SK-N-SH (cell line): ENCODE results near the gene SLAMF9. TPM values are rescaled to one million over a fixed set of nuclear protein-coding genes. Genes with fewer than 3 reads are reported as not detected.
"Not testable (repeated sequence)": the region's sequence is repeated elsewhere in the genome, so short reads cannot be mapped to it uniquely, and the experiment has no call there.

ENCODE experiments used
- CTCF ChIA-PET: fragments of 300-600, 350-600 bp; formaldehyde crosslinking; extraction: SDS; loops from one replicate; lab custom pipeline; 2021; lab: Yijun Ruan, JAX
- POLR2A ChIA-PET: fragments of 350-600 bp; sonication (Branson Sonifier 250); formaldehyde crosslinking; extraction: SDS; loops from one replicate; lab custom pipeline; 2020; ENCODE audit warnings: antibody characterized with exemption, inconsistent platforms; lab: Yijun Ruan, JAX
- DNase-seq: peaks from one replicate; pipeline ENCODE4 v3.0.0; 2012
- H2AFZ ChIP-seq: fragments of 200-600 bp; sonication (generic); 2 replicates; pipeline ENCODE4 v1.8.1; 2016; ENCODE audit warnings: antibody characterized with exemption, mild to moderate bottlenecking, low read depth
- H3F3A ChIP-seq: fragments of 200-600 bp; sonication (generic); replicated peaks from 2 replicates; pipeline ENCODE3; 2016; ENCODE audit warnings: antibody characterized with exemption, mild to moderate bottlenecking; ENCODE audit not compliant: insufficient read depth
- H3K27ac ChIP-seq, 2 experiments: fragments of 200-500 bp in 1 of 2; fragments of 200-600 bp in 1 of 2; sonication (Bioruptor generic) in 1 of 2; sonication (generic), shearing (Covaris generic) in 1 of 2; 2 replicates each; pipeline versions ENCODE4 v1.5.1 to v1.6.1; 2014 to 2016; ENCODE audit warnings: low read depth in 2 of 2, inconsistent platforms in 1 of 2, low read length in 1 of 2, mild to moderate bottlenecking in 1 of 2, mixed read lengths in 1 of 2
- H3K27me3 ChIP-seq: fragments of 200-600 bp; sonication (generic), shearing (Covaris generic); 2 replicates; pipeline ENCODE4 v1.6.1; 2016; ENCODE audit warnings: mixed run types; ENCODE audit not compliant: insufficient read depth
- H3K36me3 ChIP-seq, 2 experiments: fragments of 200-500 bp in 1 of 2; fragments of 200-600 bp in 1 of 2; sonication (Bioruptor generic) in 1 of 2; sonication (generic) in 1 of 2; replicated peaks in 1 of 2; 2 replicates each; pipeline versions ENCODE3 to v1.5.1; 2014 to 2016; ENCODE audit warnings: low read length in 1 of 2, mild to moderate bottlenecking in 1 of 2; ENCODE audit not compliant: insufficient read depth in 2 of 2, control insufficient read depth in 1 of 2
- H3K4me1 ChIP-seq, 2 experiments: fragments of 200-500 bp in 1 of 2; fragments of 200-600 bp in 1 of 2; sonication (Bioruptor generic) in 1 of 2; sonication (generic), shearing (Covaris generic) in 1 of 2; 2 replicates each; pipeline versions ENCODE4 v1.5.1 to v1.6.1; 2014 to 2016; ENCODE audit warnings: low read depth in 1 of 2, low read length in 1 of 2, mixed run types in 1 of 2; ENCODE audit not compliant: insufficient read depth in 2 of 2, control insufficient read depth in 1 of 2
- H3K4me2 ChIP-seq: fragments of 200-600 bp; sonication (generic), shearing (Covaris generic); 2 replicates; pipeline ENCODE4 v1.6.1; 2017; ENCODE audit warnings: mixed run types
- H3K4me3 ChIP-seq, 2 experiments: fragments of 200-500 bp in 1 of 2; fragments of 200-600 bp in 1 of 2; sonication (Bioruptor generic) in 1 of 2; sonication (generic), shearing (Covaris generic) in 1 of 2; 2 replicates each; pipeline versions ENCODE4 v1.5.1 to v1.8.1; 2014 to 2016; ENCODE audit warnings: low read depth in 2 of 2, inconsistent platforms in 1 of 2, low read length in 1 of 2, mild to moderate bottlenecking in 1 of 2, mixed read lengths in 1 of 2, moderate library complexity in 1 of 2
- H3K79me2 ChIP-seq: fragments of 200-600 bp; sonication (generic); 2 replicates; pipeline ENCODE4 v1.8.1; 2017; ENCODE audit warnings: mild to moderate bottlenecking; ENCODE audit not compliant: insufficient read depth
- H3K9ac ChIP-seq: fragments of 200-600 bp; sonication (generic); 2 replicates; pipeline ENCODE4 v1.6.1; 2017; ENCODE audit warnings: mixed run types
- H3K9me2 ChIP-seq: fragments of 200-600 bp; sonication (generic); 2 replicates; pipeline ENCODE4 v1.6.1; 2017; ENCODE audit warnings: mixed run types
- H3K9me3 ChIP-seq: fragments of 200-600 bp; sonication (generic); 2 replicates; pipeline ENCODE4 v1.6.1; 2017; ENCODE audit warnings: mixed run types, mild to moderate bottlenecking, moderate library complexity
- H4K20me1 ChIP-seq: fragments of 200-600 bp; sonication (generic); 2 replicates; pipeline ENCODE4 v1.6.1; 2017; ENCODE audit warnings: mild to moderate bottlenecking, mixed run types; ENCODE audit not compliant: insufficient read depth
- CHD2 ChIP-seq: fragments of 150-350 bp; IDR thresholded peaks from 2 replicates; pipeline ENCODE4 v1.6.1; 2018; ENCODE audit warnings: low read length; ENCODE audit not compliant: partially characterized antibody
- ELF1 ChIP-seq: IDR thresholded peaks from 2 replicates; pipeline ENCODE4 v1.4.0; 2012
- EP300 ChIP-seq, 2 experiments: IDR thresholded peaks; 2 replicates each; pipeline versions ENCODE4 v1.4.0 to v1.6.1; 2012; ENCODE audit warnings: borderline replicate concordance in 1 of 2, low read depth in 1 of 2, low read length in 1 of 2
- EZH2phosphoT487 ChIP-seq: fragments of 200-600 bp; sonication (generic); IDR thresholded peaks from 2 replicates; pipeline ENCODE4 v1.6.1; 2017; ENCODE audit warnings: low read depth, mixed run types, mild to moderate bottlenecking, antibody characterized with exemption, moderate library complexity, borderline replicate concordance
- FOXM1 ChIP-seq: IDR thresholded peaks from 2 replicates; pipeline ENCODE4 v1.4.0; 2012; ENCODE audit warnings: low read depth, mild to moderate bottlenecking
- JUND ChIP-seq: IDR thresholded peaks from 2 replicates; pipeline ENCODE4 v1.4.0; 2012
- NRF1 ChIP-seq: IDR thresholded peaks from 2 replicates; pipeline ENCODE4 v1.6.1; 2012; ENCODE audit warnings: low read depth, mild to moderate bottlenecking, low read length
- PBX3 ChIP-seq: IDR thresholded peaks from 2 replicates; pipeline ENCODE4; 2012
- POLR2AphosphoS5 ChIP-seq: IDR thresholded peaks from 2 replicates; pipeline ENCODE4 v1.6.1; 2012; ENCODE audit warnings: low read depth, low read length
- RCOR1 ChIP-seq: fragments of 150-350 bp; IDR thresholded peaks from 2 replicates; pipeline ENCODE4 v1.6.1; 2017; ENCODE audit warnings: antibody characterized with exemption, low read length
- RFX5 ChIP-seq: IDR thresholded peaks from 2 replicates; pipeline ENCODE4 v1.6.1; 2012; ENCODE audit warnings: mild to moderate bottlenecking, improper control_type of control experiment, low read length
- RXRA ChIP-seq: IDR thresholded peaks from 2 replicates; pipeline ENCODE4 v1.4.0; 2012; ENCODE audit warnings: low read depth, mild to moderate bottlenecking, borderline replicate concordance
- SIN3A ChIP-seq: IDR thresholded peaks from 2 replicates; pipeline ENCODE4 v1.6.1; 2012; ENCODE audit warnings: low read depth, mild to moderate bottlenecking, low read length, moderate library complexity, borderline replicate concordance
- SMC3 ChIP-seq: IDR thresholded peaks from 2 replicates; pipeline ENCODE4 v1.6.1; 2012; ENCODE audit warnings: low read depth, low read length, improper control_type of control experiment
- TAF1 ChIP-seq: IDR thresholded peaks from 2 replicates; pipeline ENCODE4 v1.6.1; 2012; ENCODE audit warnings: low read depth, mild to moderate bottlenecking, low read length, moderate library complexity, borderline replicate concordance
- TCF12 ChIP-seq: IDR thresholded peaks from 2 replicates; pipeline ENCODE4 v1.4.0; 2012
- ZBTB33 ChIP-seq: IDR thresholded peaks from 2 replicates; pipeline ENCODE4 v1.4.0; 2012; ENCODE audit warnings: low read depth, borderline replicate concordance
- WGBS: methylation state at CpG from one replicate; pipeline ENCODE4 v1.1.6; 2017; ENCODE audit warnings: low lambda C conversion rate; 5-methylcytosine and 5-hydroxymethylcytosine counted together
- polyA plus RNA-seq, 3 experiments: library from polyadenylated mRNA; depleted of rRNA; stranded (reverse); fragments of >200 nt; gene quantifications; 2 replicates each; pipeline ENCODE4 v1.2.3, GENCODE V29; 2012

Gene SLAMF9
- polyA plus RNA-seq, 1 of the 3 experiments (the other 2 are of a cell fraction): 0.12 TPM

- Histone ChIP-seq H4K20me1 (no peaks in the 10 kb centered on the region), H2AFZ (no peak overlapping the region), H3F3A (peaks cover 6% of the 10 kb centered on the region), H3K79me2 (no peaks in the 10 kb centered on the region), H3K4me3 (no peak overlapping the region), H3K9me3 (no peaks in the 10 kb centered on the region), H3K36me3 (no peaks in the 10 kb centered on the region), H3K27me3 (no peaks in the 10 kb centered on the region), H3K9ac (no peak overlapping the region), H3K4me2 (no peak overlapping the region), H3K27ac (no peak overlapping the region), H3K4me1 (peaks cover 12 to 25% of the 10 kb centered on the region in 2 experiments; a peak in 3 of 4 replicates), H3K9me2 (no peaks in the 10 kb centered on the region)
- ChIA-PET CTCF (interaction anchor here (1.4 to 3.3 kb wide), 4 partner anchors 13 to 100 kb away, joined by 3 to 18 read pairs (median 4); no protein-coding TSS in a partner anchor), POLR2A (no interaction called here)
- no peak for DNase-seq
- 36% methylated on average over 1 of the region's 1 CpG for WGBS
- TF ChIP-seq SIN3A: no peak
- no peak for TF ChIP-seq TCF12
- no peak for TF ChIP-seq JUND
- TF ChIP-seq FOXM1: no peak
- no peak for TF ChIP-seq SMC3
- TF ChIP-seq PBX3: no peak
- no peak for TF ChIP-seq EZH2phosphoT487
Measured at GRCh38 chr1:159906960-159907359, 47.1 kb downstream of the SLAMF9 start.

- H4K20me1 ChIP-seq, H3F3A ChIP-seq, H3K36me3 ChIP-seq, H3K27me3 ChIP-seq, H3K79me2 ChIP-seq, H3K4me2 ChIP-seq, DNase-seq, H3K27ac ChIP-seq, H3K4me1 ChIP-seq, H3K9ac ChIP-seq, H2AFZ ChIP-seq, H3K4me3 ChIP-seq, POLR2A ChIA-PET, H3K9me3 ChIP-seq, H3K9me2 ChIP-seq: not testable (repeated sequence)
- CTCF ChIA-PET: interaction anchor here (1.3 to 3.3 kb wide), 3 partner anchors 12 to 103 kb away, joined by 3 to 18 read pairs (median 5); no protein-coding TSS in a partner anchor
- WGBS: 76% methylated on average over 3 of the region's 3 CpGs
Measured at GRCh38 chr1:159904036-159904435, 50.0 kb downstream of the SLAMF9 start.

- Histone ChIP-seq H3K4me3 (no peak overlapping the region), H3K4me1 (no peaks in the 10 kb centered on the region), H3K27me3 (no peaks in the 10 kb centered on the region), H3K36me3 (no peaks in the 10 kb centered on the region), H4K20me1 (no peaks in the 10 kb centered on the region), H3K9me3 (no peaks in the 10 kb centered on the region), H3K9me2 (no peaks in the 10 kb centered on the region), H3F3A (no peaks in the 10 kb centered on the region), H3K9ac (no peak overlapping the region), H3K27ac (no peak overlapping the region), H3K79me2 (no peaks in the 10 kb centered on the region), H3K4me2 (no peak overlapping the region), H2AFZ (no peak overlapping the region)
- ChIA-PET CTCF (interaction anchor here (1.2 to 1.6 kb wide), 4 partner anchors 11 to 105 kb away, joined by 3 to 8 read pairs (median 5); no protein-coding TSS in a partner anchor), POLR2A (no interaction called here)
- DNase-seq: no peak
- no peak for TF ChIP-seq NRF1
- TF ChIP-seq EZH2phosphoT487: no peak
- no peak for TF ChIP-seq RFX5
- TF ChIP-seq TAF1: no peak
- no peak for TF ChIP-seq RXRA
- TF ChIP-seq POLR2AphosphoS5: no peak
- no peak for TF ChIP-seq EP300 (IDR thresholded peaks at IDR 0.05; ENCODE audit: borderline replicate concordance in 1 of 2, low read depth in 1 of 2, low read length in 1 of 2)
- no peak for TF ChIP-seq ELF1
- TF ChIP-seq RCOR1: no peak
- no peak for TF ChIP-seq TCF12
- no peak for TF ChIP-seq CHD2
- no peak for TF ChIP-seq ZBTB33
- WGBS: 92% methylated on average over 3 of the region's 3 CpGs
Measured at GRCh38 chr1:159902541-159902940, 51.5 kb downstream of the SLAMF9 start.
